NCI-H2081 (cell line): ENCODE data around the gene XPR1.

ENCODE experiments used
- DNase-seq, 2 experiments: peaks; one replicate each; lab custom pipeline; 2025; lab: John Stamatoyannopoulos, UW

XPR1 gene

GRCh38 chr1:180892272-180892671 is 260.4 kb downstream of the XPR1 start:
- no peak for DNase-seq

- no peak for DNase-seq
Observed at GRCh38 chr1:180892675-180893074, 260.9 kb downstream of the XPR1 start.

- no peak for DNase-seq
Observed at GRCh38 chr1:180893614-180894013, 261.8 kb downstream of the XPR1 start.

- DNase-seq: no peak
Observed at GRCh38 chr1:180896161-180896560, 264.3 kb downstream of the XPR1 start.

- DNase-seq: no peak
Observed at GRCh38 chr1:180898441-180899219, 266.8 kb downstream of the XPR1 start.

GRCh38 chr1:180899262-180899661 is 267.4 kb downstream of the XPR1 start:
- no peak for DNase-seq

- no peak for DNase-seq
Observed at GRCh38 chr1:180901076-180901990, 269.5 kb downstream of the XPR1 start.

GRCh38 chr1:180902541-180902940 is 270.7 kb downstream of the XPR1 start:
- DNase-seq: no peak

- no peak for DNase-seq
Observed at GRCh38 chr1:180905927-180906326, 274.1 kb downstream of the XPR1 start.

GRCh38 chr1:180906511-180906910 is 274.7 kb downstream of the XPR1 start:
- no peak for DNase-seq

- no peak for DNase-seq
Observed at GRCh38 chr1:180907313-180908055, 275.7 kb downstream of the XPR1 start.

- DNase-seq: no peak
Observed at GRCh38 chr1:180908074-180908765, 276.4 kb downstream of the XPR1 start.

- DNase-seq: no peak
Observed at GRCh38 chr1:180909005-180909414, 277.2 kb downstream of the XPR1 start.

- DNase-seq: no peak
Observed at GRCh38 chr1:180909462-180909976, 277.7 kb downstream of the XPR1 start.

GRCh38 chr1:180911640-180912191 is 279.9 kb downstream of the XPR1 start:
- DNase-seq: no peak

- no peak for DNase-seq
Observed at GRCh38 chr1:180912211-180912800, 280.5 kb downstream of the XPR1 start.

- no peak for DNase-seq
Observed at GRCh38 chr1:180912801-180913565, 281.2 kb downstream of the XPR1 start, which contains the start of gene KIAA1614. TSS of gene KIAA1614 (plus strand) at chr1:180912897. CDS start at chr1:180913244, 347 bp downstream.

- no peak for DNase-seq
Observed at GRCh38 chr1:180915426-180915965, 283.7 kb downstream of the XPR1 start.

GRCh38 chr1:180916012-180916770 is 284.4 kb downstream of the XPR1 start:
- DNase-seq: no peak
